ENCODE measurements around the gene IGLL1. TPM values are rescaled to one million over a fixed set of nuclear protein-coding genes. Genes with fewer than 3 reads are reported as not detected.
"Not testable (repeated sequence)": the region's sequence is repeated elsewhere in the genome, so short reads cannot be mapped to it uniquely, and the experiment has no call there.

The IGLL1 gene
- not detected for polyA plus RNA-seq (2013, experiment 1 of 4)
- polyA plus RNA-seq (2013, experiment 2 of 4), result not detected
- polyA plus RNA-seq (2013, experiment 3 of 4), result not detected
- not detected for polyA plus RNA-seq (2013, experiment 4 of 4)

DNA sequence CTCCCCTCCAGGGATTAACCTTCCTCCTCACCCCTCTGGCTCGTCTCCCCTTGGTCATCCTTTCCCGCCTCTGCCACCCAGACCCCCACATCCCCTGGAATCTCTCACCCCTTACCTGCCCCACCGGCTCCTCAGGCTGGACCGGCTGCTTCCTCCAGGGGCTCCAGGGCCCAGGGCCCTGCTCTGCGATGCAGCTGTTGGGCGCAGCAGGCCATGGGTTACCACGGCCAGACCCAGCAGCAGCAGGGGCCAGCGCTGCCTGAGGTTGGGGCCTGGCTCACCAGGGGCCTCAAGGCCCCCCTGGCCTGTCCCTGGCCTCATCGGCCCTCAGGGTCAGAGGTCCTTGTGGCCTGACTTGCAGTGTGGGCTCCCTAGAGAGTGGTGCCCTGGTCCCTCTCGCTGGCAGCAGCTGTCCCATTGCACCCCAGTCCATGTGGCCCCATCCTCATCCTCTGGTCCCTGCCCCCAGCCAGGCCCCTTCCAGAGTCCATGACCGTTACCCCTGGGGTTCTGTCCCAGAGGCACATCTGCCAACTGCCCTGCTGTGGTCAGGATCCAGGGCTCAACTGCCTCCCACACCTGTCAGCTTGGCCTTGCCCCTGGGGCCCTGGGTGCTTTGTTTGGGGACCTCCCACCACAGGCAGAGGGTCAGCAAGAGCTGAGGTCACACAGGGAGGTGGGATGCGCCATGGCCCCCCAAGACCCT, at the start of gene IGLL1:
Gene IGLL1, minus strand, starts transcription at position 421 of the 706 bp plus-strand sequence. Its CDS starts 100 bp downstream, at position 321.
- no peaks in the 10 kb centered on the region for H3K4me1 ChIP-seq (ENCODE audit: control insufficient read depth, insufficient read depth, low read length)
- no peak within 1 kb of the TSS for H3K4me3 ChIP-seq (ENCODE audit: insufficient read depth, low read depth, low read length)
- H3K36me3 ChIP-seq (ENCODE audit: control insufficient read depth, insufficient read depth, low read length), result no peaks in the 10 kb centered on the region
- 92 to 93% methylated on average over 12 of the region's 12 CpGs for WGBS, 2 experiments
- no peaks in the 10 kb centered on the region for H3K27me3 ChIP-seq (ENCODE audit: control insufficient read depth, insufficient read depth, low read length, poor library complexity, severe bottlenecking)
- H3K27ac ChIP-seq (ENCODE audit: insufficient read depth, low read depth, low read length, poor library complexity, severe bottlenecking), result no peak within 1 kb of the TSS
- no peaks in the 10 kb centered on the region for H3K9me3 ChIP-seq (ENCODE audit: control insufficient read depth, low read length)

DNA sequence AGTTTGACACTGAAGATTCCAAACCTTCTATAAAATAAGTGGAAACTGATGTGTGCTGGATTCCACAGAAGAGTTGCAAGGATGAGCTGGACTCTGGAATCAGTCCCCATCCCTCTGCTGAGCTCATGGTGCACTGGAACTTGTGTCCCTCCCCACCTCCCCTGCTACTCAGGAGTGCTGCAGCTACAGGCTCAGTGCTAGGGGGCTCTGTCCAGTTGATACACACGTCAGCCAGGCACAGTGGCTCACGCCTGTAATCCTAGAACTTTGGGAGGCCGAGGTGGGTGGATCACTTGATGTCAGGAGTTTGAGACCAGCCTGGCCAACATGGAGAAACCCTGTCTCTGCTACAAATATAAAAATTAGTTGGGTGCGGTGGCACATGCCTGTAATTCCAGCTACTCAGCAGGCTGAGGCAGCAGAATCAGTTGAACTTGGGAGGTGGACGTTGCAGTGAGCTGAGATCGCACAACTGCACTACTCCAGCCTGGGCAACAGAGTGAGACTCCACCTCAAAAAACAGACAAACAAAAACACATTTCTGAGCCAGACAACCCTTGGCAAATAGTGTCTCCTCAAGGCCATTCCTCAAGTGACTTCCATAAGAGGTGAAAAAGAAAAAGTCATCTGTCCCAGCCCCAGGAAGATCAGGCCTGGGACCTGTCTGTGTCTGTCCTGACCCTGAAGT, 48.1 kb upstream of the IGLL1 start:
- H3K9me3 ChIP-seq (ENCODE audit: control insufficient read depth, low read length); H3K4me3 ChIP-seq (ENCODE audit: insufficient read depth, low read depth, low read length); H3K27me3 ChIP-seq (ENCODE audit: control insufficient read depth, insufficient read depth, low read length, poor library complexity, severe bottlenecking); H3K36me3 ChIP-seq (ENCODE audit: control insufficient read depth, insufficient read depth, low read length); H3K27ac ChIP-seq (ENCODE audit: insufficient read depth, low read depth, low read length, poor library complexity, severe bottlenecking); H3K4me1 ChIP-seq (ENCODE audit: control insufficient read depth, insufficient read depth, low read length): not testable (repeated sequence)
- 77% methylated on average over 6 of the region's 6 CpGs for WGBS, 2 experiments

DNA sequence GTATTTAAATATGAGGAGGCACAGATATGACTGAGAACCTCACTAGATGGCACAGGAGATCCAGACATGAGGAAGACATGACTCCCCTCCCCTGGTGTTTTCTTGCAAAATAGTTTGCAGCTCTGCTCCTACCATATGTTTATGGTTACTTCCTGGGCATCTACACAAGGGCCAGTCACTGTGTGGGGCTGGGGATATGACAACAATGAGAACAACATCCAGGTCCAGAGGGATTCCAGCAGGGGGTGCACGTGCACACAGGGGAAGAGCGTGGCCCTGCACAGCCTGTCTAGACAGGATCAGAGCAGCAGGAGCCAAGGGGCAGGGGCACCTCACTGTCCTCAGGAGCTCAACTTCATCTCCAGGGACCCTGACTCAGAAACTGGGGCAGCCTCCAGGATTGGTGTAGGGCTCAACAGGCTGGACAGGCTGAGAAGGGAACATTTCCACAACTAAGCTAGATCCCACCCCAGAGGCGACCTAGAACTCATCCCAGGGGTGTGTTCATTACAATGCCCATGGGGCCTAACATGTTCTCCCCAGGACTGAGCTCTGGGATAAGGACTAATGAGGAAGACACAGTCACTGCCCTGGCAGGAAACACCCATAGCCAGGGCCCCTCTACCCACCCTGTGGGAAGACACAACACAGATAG, 47.4 kb upstream of the IGLL1 start:
- 67 to 76% methylated on average over 2 to 3 of the region's 3 CpGs for WGBS, 2 experiments
- not testable (repeated sequence) for H3K4me3 ChIP-seq (ENCODE audit: insufficient read depth, low read depth, low read length); H3K36me3 ChIP-seq (ENCODE audit: control insufficient read depth, insufficient read depth, low read length); H3K9me3 ChIP-seq (ENCODE audit: control insufficient read depth, low read length); H3K4me1 ChIP-seq (ENCODE audit: control insufficient read depth, insufficient read depth, low read length); H3K27me3 ChIP-seq (ENCODE audit: control insufficient read depth, insufficient read depth, low read length, poor library complexity, severe bottlenecking); H3K27ac ChIP-seq (ENCODE audit: insufficient read depth, low read depth, low read length, poor library complexity, severe bottlenecking)

DNA sequence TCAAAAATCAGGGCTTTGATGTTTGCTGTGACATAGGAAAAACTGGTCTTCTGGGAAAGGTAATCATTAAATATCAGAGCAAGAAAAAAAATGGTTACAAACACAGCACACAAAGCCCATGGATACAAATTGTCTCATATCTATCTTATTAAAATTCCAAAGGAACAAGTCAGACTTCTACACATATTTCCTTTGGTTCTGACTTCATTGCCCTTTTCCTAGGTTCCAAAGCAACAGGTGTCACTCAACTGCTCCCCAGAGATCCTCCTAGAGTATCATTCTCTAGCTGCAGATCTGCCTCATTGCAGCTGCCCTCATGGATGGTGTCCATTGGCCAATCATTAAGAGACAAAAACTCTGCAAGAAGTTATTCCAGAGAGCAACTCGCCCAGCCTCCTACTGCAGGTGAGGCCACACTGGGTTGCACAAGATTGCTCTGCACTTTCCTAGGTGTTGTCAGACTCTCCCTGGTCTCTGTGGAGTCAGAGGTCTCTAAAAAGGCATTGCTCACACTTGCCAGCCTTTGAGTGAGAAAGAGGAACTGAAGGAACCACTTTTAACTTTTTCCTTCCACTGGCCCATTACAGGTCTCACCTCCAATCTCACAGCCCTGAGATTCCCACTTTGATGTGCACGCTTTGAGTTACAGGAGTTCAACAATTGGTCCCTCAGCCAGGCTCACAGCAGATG, 46.3 kb upstream of the IGLL1 start:
- 88 to 89% methylated on average over 2 of the region's 2 CpGs for WGBS, 2 experiments

DNA sequence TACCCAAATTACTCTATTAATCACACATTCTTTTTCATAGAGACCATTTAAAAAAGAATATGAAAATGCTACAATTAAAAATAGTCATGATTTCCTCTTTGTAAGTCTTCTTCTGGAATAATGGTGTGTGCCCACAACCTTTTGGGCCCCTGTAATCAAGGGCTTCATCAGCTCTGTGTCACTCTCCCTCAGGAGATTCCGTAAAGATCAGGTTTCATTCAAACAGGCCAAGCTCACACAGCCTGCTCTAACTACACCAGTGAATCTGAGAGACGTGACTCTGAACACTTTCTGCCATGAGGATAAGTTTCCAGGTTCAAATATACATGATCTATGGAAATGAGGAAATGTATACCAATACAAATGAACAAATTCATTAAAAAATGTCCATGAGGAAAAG, 42.5 kb upstream of the IGLL1 start:
- no peak overlapping the region for H3K4me3 ChIP-seq (ENCODE audit: insufficient read depth, low read depth, low read length)
- peaks cover 10% of the 10 kb centered on the region for H3K4me1 ChIP-seq (ENCODE audit: control insufficient read depth, insufficient read depth, low read length)
- 48 to 53% methylated on average over 2 of the region's 2 CpGs for WGBS, 2 experiments

More for the DNA sequence above, 46.3 kb upstream of the IGLL1 start:
- Histone ChIP-seq H3K9me3 (ENCODE audit: control insufficient read depth, low read length) (no peaks in the 10 kb centered on the region), H3K27ac (ENCODE audit: insufficient read depth, low read depth, low read length, poor library complexity, severe bottlenecking) (no peak overlapping the region), H3K4me1 (ENCODE audit: control insufficient read depth, insufficient read depth, low read length) (peaks cover 3% of the 10 kb centered on the region), H3K36me3 (ENCODE audit: control insufficient read depth, insufficient read depth, low read length) (no peaks in the 10 kb centered on the region), H3K27me3 (ENCODE audit: control insufficient read depth, insufficient read depth, low read length, poor library complexity, severe bottlenecking) (no peaks in the 10 kb centered on the region), H3K4me3 (ENCODE audit: insufficient read depth, low read depth, low read length) (no peak overlapping the region)

DNA sequence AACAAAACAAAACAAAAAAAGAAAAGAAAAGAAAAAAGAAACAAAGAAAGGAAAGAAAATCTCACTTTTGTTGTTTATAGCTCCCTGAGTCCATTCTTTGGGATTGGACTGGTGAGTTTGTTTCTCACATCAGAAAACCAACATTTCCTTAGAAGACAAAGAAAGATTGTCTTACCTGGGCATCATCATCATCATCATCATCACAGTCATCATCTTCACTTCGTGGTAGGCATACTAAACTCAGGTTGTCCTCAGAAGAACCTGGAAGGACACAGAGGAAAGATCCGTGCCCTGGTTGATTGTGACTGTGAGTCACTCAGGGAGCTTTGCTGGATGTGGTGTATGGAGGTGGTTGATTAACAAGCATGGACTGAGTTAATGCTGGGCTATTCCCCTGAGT, 41.8 kb upstream of the IGLL1 start:
- not testable (repeated sequence) for H3K27me3 ChIP-seq (ENCODE audit: control insufficient read depth, insufficient read depth, low read length, poor library complexity, severe bottlenecking); H3K27ac ChIP-seq (ENCODE audit: insufficient read depth, low read depth, low read length, poor library complexity, severe bottlenecking); H3K9me3 ChIP-seq (ENCODE audit: control insufficient read depth, low read length); H3K4me1 ChIP-seq (ENCODE audit: control insufficient read depth, insufficient read depth, low read length); H3K4me3 ChIP-seq (ENCODE audit: insufficient read depth, low read depth, low read length); H3K36me3 ChIP-seq (ENCODE audit: control insufficient read depth, insufficient read depth, low read length)
- WGBS, 2 experiments, result 86 to 100% methylated on average over 2 of the region's 2 CpGs

More for the DNA sequence above, 42.5 kb upstream of the IGLL1 start:
- Histone ChIP-seq H3K27ac (ENCODE audit: insufficient read depth, low read depth, low read length, poor library complexity, severe bottlenecking) (no peak overlapping the region), H3K27me3 (ENCODE audit: control insufficient read depth, insufficient read depth, low read length, poor library complexity, severe bottlenecking) (no peaks in the 10 kb centered on the region), H3K9me3 (ENCODE audit: control insufficient read depth, low read length) (no peaks in the 10 kb centered on the region), H3K36me3 (ENCODE audit: control insufficient read depth, insufficient read depth, low read length) (no peaks in the 10 kb centered on the region)

DNA sequence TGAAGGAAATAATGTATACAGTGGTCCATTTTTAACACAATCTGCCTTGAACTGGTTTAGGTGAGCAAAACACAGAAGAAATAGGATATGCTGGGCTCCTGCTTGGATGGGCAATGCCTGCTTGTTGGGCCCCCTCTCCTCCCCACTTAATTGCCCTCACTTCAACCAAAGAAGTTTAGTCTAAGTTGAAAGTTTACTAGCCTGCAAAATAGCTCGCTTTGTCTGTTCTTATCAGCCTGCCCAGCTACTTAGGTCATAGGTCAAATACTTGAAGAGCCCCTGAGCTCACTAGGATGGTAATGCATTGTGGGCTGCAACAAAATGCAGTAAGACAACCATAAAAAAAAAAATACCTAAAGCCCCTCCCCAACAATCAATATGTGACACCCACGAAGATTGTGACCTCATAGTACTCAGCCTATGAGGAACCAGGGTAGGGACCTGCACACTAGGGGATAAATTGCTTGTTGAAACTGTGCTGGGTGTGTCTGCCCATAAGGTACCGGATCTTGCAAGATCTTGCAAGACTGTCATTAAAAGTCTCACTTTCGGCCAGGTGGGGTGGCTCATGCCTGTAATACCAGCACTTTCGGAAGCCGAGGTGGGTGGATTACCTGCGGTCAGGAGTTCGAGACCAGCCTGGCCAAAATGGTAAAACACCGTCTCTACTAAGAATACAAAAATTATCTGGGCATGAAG, 41.1 kb upstream of the IGLL1 start:
- Histone ChIP-seq H3K4me1 (ENCODE audit: control insufficient read depth, insufficient read depth, low read length) (peaks cover 10% of the 10 kb centered on the region), H3K27ac (ENCODE audit: insufficient read depth, low read depth, low read length, poor library complexity, severe bottlenecking) (no peak overlapping the region), H3K27me3 (ENCODE audit: control insufficient read depth, insufficient read depth, low read length, poor library complexity, severe bottlenecking) (no peaks in the 10 kb centered on the region), H3K9me3 (ENCODE audit: control insufficient read depth, low read length) (no peaks in the 10 kb centered on the region), H3K36me3 (ENCODE audit: control insufficient read depth, insufficient read depth, low read length) (no peaks in the 10 kb centered on the region), H3K4me3 (ENCODE audit: insufficient read depth, low read depth, low read length) (no peak overlapping the region)
- 90 to 92% methylated on average over 9 of the region's 9 CpGs for WGBS, 2 experiments

DNA sequence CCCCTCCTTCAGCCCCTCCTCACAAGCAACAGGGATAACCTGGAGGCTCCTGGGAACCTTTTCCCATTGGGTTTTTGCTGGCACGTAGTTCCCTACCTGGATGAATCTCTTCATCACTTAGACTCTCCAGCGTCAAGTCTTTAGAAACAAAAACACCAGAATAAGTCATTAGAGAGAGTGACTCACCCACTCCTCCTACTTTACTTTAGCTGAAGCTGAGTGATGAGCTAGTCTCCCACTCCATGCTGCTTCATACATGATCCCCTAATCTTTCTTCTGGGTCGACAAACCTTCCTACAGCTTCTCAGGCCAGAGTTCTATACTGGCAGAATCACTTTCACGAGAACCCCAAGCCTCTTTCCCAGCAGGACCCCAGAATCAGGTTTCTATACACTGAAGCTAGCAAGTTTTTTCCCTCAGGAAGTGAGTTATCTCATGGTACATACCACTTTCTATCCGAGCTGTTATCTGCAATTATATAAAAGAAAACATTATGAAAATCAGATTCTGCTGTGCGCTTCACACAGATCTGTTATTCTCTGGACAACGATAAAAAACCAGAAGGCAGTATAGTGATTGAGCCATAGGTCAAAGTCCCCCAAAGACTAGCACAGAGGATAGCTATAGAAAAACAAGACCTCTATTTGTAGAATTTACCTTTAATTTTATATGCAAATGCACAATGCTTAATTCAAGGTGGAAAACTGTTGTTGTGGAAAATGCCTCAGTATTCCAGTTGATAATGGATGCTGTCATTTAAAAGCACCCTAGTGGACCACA, 33.3 kb upstream of the IGLL1 start:
- H3K4me3 ChIP-seq (ENCODE audit: insufficient read depth, low read depth, low read length), result no peak overlapping the region
- no peaks in the 10 kb centered on the region for H3K36me3 ChIP-seq (ENCODE audit: control insufficient read depth, insufficient read depth, low read length)
- no peak overlapping the region for H3K27ac ChIP-seq (ENCODE audit: insufficient read depth, low read depth, low read length, poor library complexity, severe bottlenecking)
- no peaks in the 10 kb centered on the region for H3K27me3 ChIP-seq (ENCODE audit: control insufficient read depth, insufficient read depth, low read length, poor library complexity, severe bottlenecking)
- 79 to 86% methylated on average over 7 of the region's 7 CpGs for WGBS, 2 experiments
- no peaks in the 10 kb centered on the region for H3K9me3 ChIP-seq (ENCODE audit: control insufficient read depth, low read length)
- peaks cover 6% of the 10 kb centered on the region for H3K4me1 ChIP-seq (ENCODE audit: control insufficient read depth, insufficient read depth, low read length)

Data from ectodermal cell (in vitro differentiated cells).